Spleen (tissue), 11 donors: ENCODE measurements around the gene GRIK1. TPM values are rescaled to one million over a fixed set of nuclear protein-coding genes. Genes with fewer than 3 reads are reported as not detected.

Experiments
- DNase-seq: peaks from one replicate; pipeline ENCODE4 v3.0.0-alpha.2; 2020
- H3K27ac ChIP-seq, 8 donors: fragments of 200-600 bp; sonication (generic) in 7 of 8; 1 replicate in 4 of 8; 2 replicates in 4 of 8; pipeline versions ENCODE4 v1.5.0 to v1.8.0; 2016 to 2021; ENCODE audit warnings: inconsistent platforms in 4 of 8, mild to moderate bottlenecking in 4 of 8, moderate library complexity in 1 of 8
- H3K27me3 ChIP-seq, 7 donors: fragments of 200-600 bp; sonication (generic) in 6 of 7; replicated peaks in 1 of 7; 1 replicate in 4 of 7; 2 replicates in 3 of 7; pipeline versions ENCODE4 v1.5.0 to v1.8.0; 2016 to 2021; ENCODE audit warnings: inconsistent platforms in 3 of 7, mild to moderate bottlenecking in 1 of 7
- H3K36me3 ChIP-seq, 6 donors: fragments of 200-600 bp; sonication (generic) in 5 of 6; 1 replicate in 4 of 6; 2 replicates in 2 of 6; pipeline versions ENCODE4 v1.5.0 to v1.8.0; 2016 to 2021; ENCODE audit warnings: inconsistent platforms in 2 of 6
- H3K4me1 ChIP-seq, 6 donors: fragments of 200-600 bp; sonication (generic) in 5 of 6; 1 replicate in 3 of 6; 2 replicates in 3 of 6; pipeline versions ENCODE4 v1.5.0 to v1.8.0; 2016 to 2021; ENCODE audit warnings: inconsistent platforms in 3 of 6
- H3K4me3 ChIP-seq, 8 donors: fragments of 200-600 bp; sonication (generic) in 7 of 8; 1 replicate in 4 of 8; 2 replicates in 4 of 8; pipeline versions ENCODE4 v1.5.0 to v1.8.0; 2016 to 2021; ENCODE audit warnings: inconsistent platforms in 4 of 8, mild to moderate bottlenecking in 4 of 8, moderate library complexity in 2 of 8
- H3K9me3 ChIP-seq, 8 donors: fragments of 200-600 bp; sonication (generic) in 7 of 8; 1 replicate in 4 of 8; 2 replicates in 4 of 8; pipeline versions ENCODE4 v1.5.0 to v1.8.0; 2016 to 2021; ENCODE audit warnings: inconsistent platforms in 4 of 8
- CTCF ChIP-seq, 11 experiments: fragments of 200-600 bp in 7 of 11; fragments of 450-650 bp in 4 of 11; sonication (generic) in 4 of 11; IDR thresholded peaks in 8 of 11; conservative IDR thresholded peaks in 3 of 11; 1 replicate in 7 of 11; 2 replicates in 4 of 11; pipeline versions ENCODE4 v1.4.0 to v1.8.0; 2016 to 2021; ENCODE audit warnings: antibody characterized with exemption in 11 of 11, inconsistent platforms in 4 of 11, mild to moderate bottlenecking in 1 of 11
- POLR2A ChIP-seq, 3 donors: fragments of 450-650 bp; IDR thresholded peaks; one replicate each; pipeline ENCODE4 v1.5.1; 2017; ENCODE audit warnings: antibody characterized with exemption in 3 of 3, mild to moderate bottlenecking in 1 of 3
- POLR2AphosphoS5 ChIP-seq, 3 donors: sonication (generic); formaldehyde crosslinking; IDR thresholded peaks; one replicate each; pipeline ENCODE4 v1.5.1; 2017; ENCODE audit warnings: antibody characterized with exemption in 3 of 3
- WGBS, 5 donors: extraction: QIAGEN DNeasy Blood & Tissue Kit in 3 of 5; methylation state at CpG; one replicate each; pipeline versions ENCODE4 v1.1.5 to v1.1.7; 2013 to 2018; 5-methylcytosine and 5-hydroxymethylcytosine counted together
- intact Hi-C: fragments of 100-400 bp; cut with DNase I; formaldehyde crosslinking; loops from one replicate; pipeline ENCODE4 v1.15.0; 2023; ENCODE audit warnings: low total_unique reads
- polyA plus RNA-seq, 3 donors: library from polyadenylated mRNA; stranded (reverse); fragments of 200-250 nt; gene quantifications; one replicate each; pipeline ENCODE4 v1.2.1, GENCODE V29; 2013
- total RNA-seq, 7 donors: library from RNA; depleted of rRNA in 3 of 7; stranded (reverse); fragments of >200 nt in 3 of 7; fragmentation: NEBNext Ultra II Directional in 4 of 7; extraction: Animal tissue kit (Norgen Biotek cat#: 25700) in 4 of 7; gene quantifications; one replicate each; pipeline versions ENCODE4 v1.1.0 to v1.2.1, GENCODE V29; 2016 to 2021
- donor health status: healthy with polysubstance abuse.
- donor health status: DM: no; HTN: no; CAD: no; lungs with moderate emphysema.
- donor health status: DM: no; HTN: no; CAD: no.
- donor health status: Bipolar disorder and iron deficiency.
- donor health status: healthy.
- donor health status: DM: no; HTN: no; CAD: no.
- donor health status: DM: yes; HTN: yes; CAD: no.

GRIK1 gene
- total and polyA plus RNA-seq, 10 donors, result 0.02 to 0.17 (median 0.04) TPM; not detected in 7

GRCh38 chr21:29524055-29524454, 415.7 kb downstream of the GRIK1 start:
- H3K9me3 ChIP-seq, result peaks cover 5 to 31% (median 25%) of the 10 kb centered on the region in 8 donors
- no peaks in the 10 kb centered on the region for H3K4me1 ChIP-seq
- intact Hi-C loops, result no loop called here
- WGBS, 5 donors, result 68 to 88% (median 76%) methylated on average over 1 of the region's 1 CpG
- H3K27me3 ChIP-seq, result no peaks in the 10 kb centered on the region
- H3K4me3 ChIP-seq, result no peak overlapping the region
- peaks cover 0 to 17% (median 0%) of the 10 kb centered on the region in 6 donors for H3K36me3 ChIP-seq
- no peak for DNase-seq
- H3K27ac ChIP-seq, result no peak overlapping the region
- no peak for TF ChIP-seq CTCF (IDR thresholded peaks at IDR 0.05 in 8 of 11, conservative IDR thresholded peaks at IDR 0.05 in 3 of 11)
- TF ChIP-seq POLR2AphosphoS5 (IDR thresholded peaks at IDR 0.05), result no peak
- TF ChIP-seq POLR2A (IDR thresholded peaks at IDR 0.05), result no peak

- Histone ChIP-seq H3K4me3 (no peak overlapping the region), H3K27ac (no peak overlapping the region), H3K27me3 (no peaks in the 10 kb centered on the region), H3K4me1 (no peaks in the 10 kb centered on the region), H3K9me3 (peaks cover 5 to 31% (median 25%) of the 10 kb centered on the region in 8 donors), H3K36me3 (peaks cover 0 to 17% (median 0%) of the 10 kb centered on the region in 6 donors)
- TF ChIP-seq CTCF (IDR thresholded peaks at IDR 0.05 in 8 of 11, conservative IDR thresholded peaks at IDR 0.05 in 3 of 11) (no peak), POLR2AphosphoS5 (IDR thresholded peaks at IDR 0.05) (no peak), POLR2A (IDR thresholded peaks at IDR 0.05) (no peak)
- 74 to 97% (median 80%) methylated on average over 1 of the region's 1 CpG for WGBS, 5 donors
- DNase-seq, result no peak
- intact Hi-C loops, result no loop called here
Observed at GRCh38 chr21:29523646-29524045, 416.1 kb downstream of the GRIK1 start.

- peaks cover 0 to 16% (median 0%) of the 10 kb centered on the region in 6 donors for H3K36me3 ChIP-seq
- TF ChIP-seq CTCF (IDR thresholded peaks at IDR 0.05 in 8 of 11, conservative IDR thresholded peaks at IDR 0.05 in 3 of 11) (no peak), POLR2A (IDR thresholded peaks at IDR 0.05) (no peak), POLR2AphosphoS5 (IDR thresholded peaks at IDR 0.05) (no peak)
- no peak overlapping the region for H3K27ac ChIP-seq
- no peak overlapping the region for H3K4me3 ChIP-seq
- H3K4me1 ChIP-seq, result no peaks in the 10 kb centered on the region
- 96 to 100% (median 100%) methylated on average over 1 of the region's 1 CpG for WGBS, 5 donors
- peaks cover 5 to 24% (median 18%) of the 10 kb centered on the region in 8 donors for H3K9me3 ChIP-seq
- DNase-seq, result no peak
- H3K27me3 ChIP-seq, result no peaks in the 10 kb centered on the region
- intact Hi-C loops, result no loop called here
Observed at GRCh38 chr21:29521872-29522271, 417.9 kb downstream of the GRIK1 start.

- no peak for DNase-seq
- intact Hi-C loops, result no loop called here
- H3K27ac ChIP-seq, result no peak overlapping the region
- no peaks in the 10 kb centered on the region for H3K36me3 ChIP-seq
- no peak overlapping the region for H3K4me3 ChIP-seq
- peaks cover 0 to 11% (median 5%) of the 10 kb centered on the region in 8 donors for H3K9me3 ChIP-seq
- H3K4me1 ChIP-seq, result no peaks in the 10 kb centered on the region
- 58 to 79% (median 72%) methylated on average over 3 of the region's 3 CpGs for WGBS, 5 donors
- TF ChIP-seq POLR2A (IDR thresholded peaks at IDR 0.05) (no peak), CTCF (IDR thresholded peaks at IDR 0.05 in 8 of 11, conservative IDR thresholded peaks at IDR 0.05 in 3 of 11) (no peak), POLR2AphosphoS5 (IDR thresholded peaks at IDR 0.05) (no peak)
- no peaks in the 10 kb centered on the region for H3K27me3 ChIP-seq
Observed at GRCh38 chr21:29520171-29520570, 419.6 kb downstream of the GRIK1 start.
